Keratinocyte (primary cell): ENCODE data around the gene MUC3A. TPM values are rescaled to one million over a fixed set of nuclear protein-coding genes. Genes with fewer than 3 reads are reported as not detected.

Experiments used
- DNase-seq: peaks from one replicate; pipeline ENCODE4 v3.0.0-alpha.2; 2011; ENCODE audit warnings: low read depth, missing footprints, low spot score
- FAIRE-seq: peaks from 2 replicates; lab custom pipeline; 2011; peaks lifted over from hg19 to GRCh38; lab: Jason Lieb, UNC
- H2AFZ ChIP-seq: 2 replicates; pipeline ENCODE4 v1.6.0; 2012; ENCODE audit warnings: low read length, control low read depth, inconsistent platforms; ENCODE audit not compliant: control insufficient read depth
- H3K27ac ChIP-seq: 2 replicates; pipeline ENCODE4 v1.5.1; 2011; ENCODE audit warnings: low read length; ENCODE audit not compliant: control insufficient read depth, insufficient read depth
- H3K27me3 ChIP-seq: 3 replicates; pipeline ENCODE4 v1.6.0; 2011; ENCODE audit warnings: low read length; ENCODE audit not compliant: control insufficient read depth, insufficient read depth; ENCODE audit errors: extremely low read depth
- H3K36me3 ChIP-seq, 2 experiments: 2 replicates in 1 of 2; 3 replicates in 1 of 2; pipeline ENCODE4 v1.5.1; 2011; ENCODE audit warnings: low read length in 2 of 2, mild to moderate bottlenecking in 1 of 2; ENCODE audit not compliant: control insufficient read depth in 2 of 2, insufficient read depth in 2 of 2; ENCODE audit errors: extremely low read depth in 1 of 2
- H3K4me1 ChIP-seq: 3 replicates; pipeline ENCODE4 v1.5.1; 2011; ENCODE audit warnings: low read length; ENCODE audit not compliant: control insufficient read depth, insufficient read depth; ENCODE audit errors: extremely low read depth
- H3K4me2 ChIP-seq: 3 replicates; pipeline ENCODE4 v1.6.0; 2011; ENCODE audit warnings: low read depth, low read length; ENCODE audit not compliant: control insufficient read depth, insufficient read depth; ENCODE audit errors: extremely low read depth
- H3K4me3 ChIP-seq, 3 experiments: fragments of 200-600 bp in 1 of 3; sonication (generic) in 1 of 3; 2 replicates in 2 of 3; 3 replicates in 1 of 3; pipeline ENCODE4 v1.5.1; 2011 to 2016; ENCODE audit warnings: low read length in 3 of 3, mild to moderate bottlenecking in 3 of 3, control low read depth in 2 of 3, inconsistent platforms in 1 of 3, low read depth in 1 of 3, mixed read lengths in 1 of 3, mixed run types in 1 of 3, moderate library complexity in 1 of 3; ENCODE audit not compliant: control insufficient read depth in 2 of 3, insufficient read depth in 2 of 3; ENCODE audit errors: extremely low read depth in 1 of 3
- H3K79me2 ChIP-seq: 2 replicates; pipeline ENCODE4 v1.6.0; 2012; ENCODE audit warnings: low read length; ENCODE audit not compliant: control insufficient read depth, insufficient read depth
- H3K9ac ChIP-seq: 3 replicates; pipeline ENCODE4 v1.6.0; 2011; ENCODE audit warnings: low read length; ENCODE audit not compliant: control insufficient read depth, insufficient read depth; ENCODE audit errors: extremely low read depth
- H3K9me1 ChIP-seq: 3 replicates; pipeline ENCODE4 v1.6.0; 2011; ENCODE audit warnings: low read length; ENCODE audit not compliant: control insufficient read depth, insufficient read depth; ENCODE audit errors: extremely low read depth
- H3K9me3 ChIP-seq: 2 replicates; pipeline ENCODE4 v1.5.1; 2012; ENCODE audit warnings: low read depth, low read length; ENCODE audit not compliant: control insufficient read depth
- H4K20me1 ChIP-seq: 3 replicates; pipeline ENCODE4 v1.6.0; 2011; ENCODE audit warnings: low read length; ENCODE audit not compliant: control insufficient read depth, insufficient read depth; ENCODE audit errors: extremely low read depth
- CTCF ChIP-seq, 3 experiments: IDR thresholded peaks in 1 of 3; conservative IDR thresholded peaks in 1 of 3; optimal IDR thresholded peaks in 1 of 3; 2 replicates in 2 of 3; 3 replicates in 1 of 3; pipeline versions ENCODE3 to v1.5.1; 2011; ENCODE audit warnings: low read length in 3 of 3, mild to moderate bottlenecking in 3 of 3, moderate library complexity in 2 of 3, control low read depth in 1 of 3, inconsistent platforms in 1 of 3; ENCODE audit not compliant: insufficient read depth in 2 of 3; ENCODE audit errors: extremely low read depth in 1 of 3
- EZH2 ChIP-seq: IDR thresholded peaks from one replicate; pipeline ENCODE4 v1.6.1; 2012; ENCODE audit warnings: inconsistent platforms, mild to moderate bottlenecking, low read length, moderate library complexity
- dilution Hi-C: fragments of 300-500 bp; cut with MboI; formaldehyde crosslinking; loops from one replicate; pipeline ENCODE4 v1.7.0; 2020; ENCODE audit warnings: low sequenced_read_pairs; ENCODE audit not compliant: extremely low pct_ligation_motif_present
- polyA plus RNA-seq, 5 experiments: library from polyadenylated mRNA; depleted of rRNA in 3 of 5; stranded (reverse) in 3 of 5; stranded (forward) in 1 of 5; unstranded in 1 of 5; fragments of >200 nt; gene quantifications; 1 replicate in 1 of 5; 2 replicates in 3 of 5; 3 replicates in 1 of 5; pipeline versions ENCODE4 v1.2.1 to v1.2.3, GENCODE V29; 2011 to 2012; ENCODE audit warnings: missing spikeins in 2 of 5, low read depth in 1 of 5, low replicate concordance in 1 of 5

The MUC3A gene
- polyA plus RNA-seq, 1 donor (not counting 4 experiments of a cell fraction or from before 2014, with no cell fraction given), result 0.10 TPM

DNA sequence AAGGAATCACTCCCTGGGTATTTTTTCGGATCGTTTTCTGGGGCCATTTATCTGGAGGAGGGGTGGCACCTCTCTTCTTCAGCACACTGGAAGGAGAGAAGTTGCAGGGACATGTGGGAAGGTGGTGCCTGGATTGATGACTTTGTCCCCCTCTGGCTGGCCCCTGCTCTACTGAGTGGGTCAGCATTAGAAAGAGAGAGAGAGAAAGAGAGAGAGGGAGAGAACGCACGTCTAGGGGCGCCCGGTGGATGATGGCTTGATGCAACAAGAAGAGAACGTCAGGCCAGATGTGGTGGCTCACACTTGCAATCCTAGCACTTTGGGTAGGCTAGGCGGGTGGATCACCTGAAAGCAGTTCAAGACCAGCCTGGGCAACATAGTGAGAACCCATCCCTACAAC lies 14.5 kb downstream of the MUC3A start:
- H3K27me3 ChIP-seq, result peaks cover 40% of the 10 kb centered on the region
- no peaks in the 10 kb centered on the region for H3K4me1 ChIP-seq
- no peaks in the 10 kb centered on the region for H3K9me3 ChIP-seq
- H4K20me1 ChIP-seq, result no peaks in the 10 kb centered on the region
- H3K79me2 ChIP-seq, result no peaks in the 10 kb centered on the region
- H3K9ac ChIP-seq, result no peak overlapping the region
- dilution Hi-C loops, result no loop called here
- H3K27ac ChIP-seq, result no peak overlapping the region
- H3K9me1 ChIP-seq, result no peaks in the 10 kb centered on the region
- FAIRE-seq (no peak), DNase-seq (no peak)
- H3K36me3 ChIP-seq, result no peaks in the 10 kb centered on the region
- no peak overlapping the region for H2AFZ ChIP-seq
- TF ChIP-seq EZH2 (no peak), CTCF (optimal IDR thresholded peaks at IDR 0.05 in 1 of 3, IDR thresholded peaks at IDR 0.05 in 1 of 3, conservative IDR thresholded peaks at IDR 0.05 in 1 of 3; ENCODE audit: extremely low read depth in 1 of 3, insufficient read depth in 2 of 3, low read length in 3 of 3) (no peak)
- no peak overlapping the region for H3K4me2 ChIP-seq
- H3K4me3 ChIP-seq, result no peak overlapping the region

DNA sequence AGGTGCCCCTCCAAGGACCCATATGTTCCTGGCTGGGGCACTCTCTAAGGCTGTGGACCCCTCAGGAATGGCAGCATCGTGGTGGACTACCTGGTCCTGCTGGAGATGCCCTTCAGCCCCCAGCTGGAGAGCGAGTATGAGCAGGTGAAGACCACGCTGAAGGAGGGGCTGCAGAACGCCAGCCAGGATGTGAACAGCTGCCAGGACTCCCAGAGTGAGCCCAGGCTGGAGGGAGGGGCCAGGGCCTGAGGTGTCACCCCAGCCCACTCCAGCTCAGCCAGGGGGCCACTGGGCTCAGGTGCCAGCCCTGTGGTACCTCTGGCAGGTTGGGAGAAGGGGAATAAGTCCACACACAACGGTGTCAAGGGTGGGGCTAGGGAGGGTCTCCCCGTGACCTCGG lies 15.3 kb downstream of the MUC3A start:
- no peak overlapping the region for H3K27ac ChIP-seq
- H2AFZ ChIP-seq, result no peak overlapping the region
- no peak overlapping the region for H3K4me2 ChIP-seq
- no peak overlapping the region for H3K4me3 ChIP-seq
- H3K4me1 ChIP-seq, result no peaks in the 10 kb centered on the region
- no peak overlapping the region for H3K9ac ChIP-seq
- no peaks in the 10 kb centered on the region for H3K79me2 ChIP-seq
- FAIRE-seq (no peak), DNase-seq (no peak)
- no peaks in the 10 kb centered on the region for H3K9me3 ChIP-seq
- dilution Hi-C loops, result no loop called here
- no peaks in the 10 kb centered on the region for H3K9me1 ChIP-seq
- H4K20me1 ChIP-seq, result no peaks in the 10 kb centered on the region
- H3K36me3 ChIP-seq, result no peaks in the 10 kb centered on the region
- H3K27me3 ChIP-seq, result peaks cover 43% of the 10 kb centered on the region
- TF ChIP-seq CTCF (optimal IDR thresholded peaks at IDR 0.05 in 1 of 3, IDR thresholded peaks at IDR 0.05 in 1 of 3, conservative IDR thresholded peaks at IDR 0.05 in 1 of 3; ENCODE audit: extremely low read depth in 1 of 3, insufficient read depth in 2 of 3, low read length in 3 of 3) (no peak), EZH2 (no peak)
